Measurements from ENCODE around the gene GSTM5. TPM values are rescaled to one million over a fixed set of nuclear protein-coding genes. Genes with fewer than 3 reads are reported as not detected.
A peak's percentile ranks its signal among the peaks of the same experiment; 100 is the strongest.
"Not testable (repeated sequence)": the region's sequence is repeated elsewhere in the genome, so short reads cannot be mapped to it uniquely, and the experiment has no call there.

Gene GSTM5
- total and polyA plus RNA-seq, 4 donors = 0.59 to 2.8 (median 1.3) TPM

DNA sequence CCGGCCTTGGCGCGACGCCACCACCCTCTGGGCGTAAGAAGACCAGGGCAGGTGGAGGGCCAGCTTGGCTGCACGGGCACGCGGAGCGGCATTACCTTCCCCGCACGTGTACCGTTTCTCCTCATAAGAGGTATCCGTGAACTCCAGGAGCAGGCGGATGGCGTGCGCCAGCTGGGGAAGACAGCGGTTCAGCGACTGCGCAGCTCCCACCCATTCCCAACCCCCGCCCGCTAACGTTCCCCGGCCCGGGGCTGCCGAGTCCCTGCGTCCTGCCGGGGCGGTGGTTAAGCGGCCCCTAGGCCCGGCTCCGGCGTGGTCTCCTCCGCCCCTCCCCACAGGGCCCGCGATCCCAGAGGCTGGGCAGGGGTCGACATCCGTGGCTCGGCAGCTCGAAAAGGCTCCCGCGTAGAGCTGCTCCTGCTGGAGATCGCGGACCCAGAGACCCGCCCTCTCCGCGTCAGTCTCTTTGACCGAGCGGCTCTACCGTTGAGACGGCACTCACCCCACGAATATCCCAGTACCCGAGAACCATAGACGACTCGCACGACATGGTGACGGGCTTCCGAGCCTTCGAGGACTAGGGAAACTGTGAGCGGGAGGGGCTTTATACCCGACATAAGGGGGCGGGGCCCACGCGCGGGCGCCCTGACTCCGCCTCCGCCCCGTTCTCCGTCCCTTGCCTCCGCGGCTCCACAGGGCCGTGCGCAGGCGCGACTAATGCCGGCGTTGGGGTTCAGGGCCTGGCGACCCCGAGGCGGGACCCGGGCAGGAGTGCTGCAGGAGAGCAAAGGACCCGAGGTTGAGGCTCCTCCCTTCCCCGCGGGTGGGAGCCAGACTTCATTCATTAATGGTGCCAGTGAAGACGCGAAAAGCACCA lies 27.9 kb downstream of the GSTM5 start:
- peaks cover 0 to 10% (median 2%) of the 10 kb centered on the region in 4 donors for H3K36me3 ChIP-seq (ENCODE audit: control insufficient read depth in 4 of 4, insufficient read depth in 3 of 4, low read depth in 1 of 4, low read length in 3 of 4)
- TF ChIP-seq FOXA2 (IDR thresholded peaks at IDR 0.05) (no peak), SP1 (IDR thresholded peaks at IDR 0.05) (peak; percentile 33), EGR1 (IDR thresholded peaks at IDR 0.05; ENCODE audit: low read depth in 2 of 2) (no peak), TAF1 (conservative IDR thresholded peaks at IDR 0.05) (peak; percentile 77), RXRA (IDR thresholded peaks at IDR 0.05) (no peak), RAD21 (IDR thresholded peaks at IDR 0.05) (no peak)
- no peak overlapping the region for H3K9ac ChIP-seq (ENCODE audit: low read depth in 1 of 2, low read length in 2 of 2)
- H3K27me3 ChIP-seq (ENCODE audit: control insufficient read depth in 4 of 4, insufficient read depth in 4 of 4, low read length in 3 of 4) = no peaks in the 10 kb centered on the region
- H3K9me3 ChIP-seq (ENCODE audit: control insufficient read depth in 4 of 4, low read length in 3 of 4) = no peaks in the 10 kb centered on the region
- 2% methylated on average over 86 of the region's 86 CpGs for WGBS
- peak; percentile 82 for DNase-seq (ENCODE audit: low spot score)
- peak overlapping the region; percentile 21 to 46 for H3K27ac ChIP-seq (ENCODE audit: low read depth in 1 of 2, low read length in 2 of 2)
- H3K4me1 ChIP-seq (ENCODE audit: control insufficient read depth in 4 of 4, insufficient read depth in 4 of 4, low read length in 3 of 4) = peaks cover 4 to 14% (median 7%) of the 10 kb centered on the region in 4 donors
- H3K4me3 ChIP-seq (ENCODE audit: low read depth in 1 of 3, low read length in 3 of 3) = peak overlapping the region; percentile 66 to 73 (median 71)

DNA sequence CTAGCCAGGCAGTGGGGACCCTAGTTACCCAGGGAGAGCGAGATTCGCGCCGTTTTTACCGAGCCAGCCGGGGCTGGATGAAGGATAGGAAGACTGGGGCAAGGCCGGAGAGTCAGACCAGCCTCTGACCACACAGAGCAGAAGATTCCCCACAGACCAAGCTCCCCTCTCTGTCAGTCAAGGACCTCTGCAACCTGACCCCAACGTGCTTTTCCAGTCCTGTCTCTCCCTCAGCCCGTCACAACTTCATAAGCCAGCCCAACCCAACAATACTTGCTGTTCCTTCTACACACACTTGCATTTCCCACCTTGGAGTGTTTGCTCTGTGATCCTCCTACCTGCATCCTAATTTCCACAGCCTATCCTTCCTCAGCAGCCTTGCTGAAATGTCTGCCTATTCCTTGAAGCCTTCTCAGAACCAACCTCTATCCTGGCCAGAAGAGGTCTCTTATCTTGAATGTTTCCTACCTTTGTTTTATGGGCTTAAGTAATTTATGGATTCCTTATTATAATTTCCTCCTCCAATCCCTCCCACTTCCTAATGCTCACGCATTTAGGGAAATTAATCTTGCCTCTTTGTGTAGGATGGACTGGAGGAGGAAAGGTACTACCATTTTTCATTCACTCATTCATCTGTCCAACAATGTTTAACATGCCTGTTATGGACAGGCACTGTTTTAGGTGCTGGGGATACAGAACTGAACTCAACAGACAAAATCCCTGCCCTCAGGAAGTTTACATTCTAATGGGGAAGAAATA lies 28.7 kb downstream of the GSTM5 start, which contains the start of gene GSTM3:
Gene GSTM3, minus strand, starts transcription at position 424 of the 759 bp plus-strand sequence. CDS start 751 bp downstream, outside the sequence.
- Histone ChIP-seq H3K4me1 (ENCODE audit: control insufficient read depth in 4 of 4, insufficient read depth in 4 of 4, low read length in 3 of 4) (peaks cover 4 to 14% (median 7%) of the 10 kb centered on the region in 4 donors), H3K9me3 (ENCODE audit: control insufficient read depth in 4 of 4, low read length in 3 of 4) (no peaks in the 10 kb centered on the region), H3K27ac (ENCODE audit: low read depth in 1 of 2, low read length in 2 of 2) (peak within 1 kb of the TSS; percentile 21 to 46), H3K4me3 (ENCODE audit: low read depth in 1 of 3, low read length in 3 of 3) (peak within 1 kb of the TSS; percentile 66 to 73 (median 71)), H3K36me3 (ENCODE audit: control insufficient read depth in 4 of 4, insufficient read depth in 3 of 4, low read depth in 1 of 4, low read length in 3 of 4) (peaks cover 0 to 10% (median 1%) of the 10 kb centered on the region in 4 donors), H3K27me3 (ENCODE audit: control insufficient read depth in 4 of 4, insufficient read depth in 4 of 4, low read length in 3 of 4) (no peaks in the 10 kb centered on the region), H3K9ac (ENCODE audit: low read depth in 1 of 2, low read length in 2 of 2) (no peak within 1 kb of the TSS)
- 5% methylated on average over 10 of the region's 10 CpGs for WGBS
- DNase-seq (ENCODE audit: low spot score) = no peak
- TF ChIP-seq, protein P1, sequence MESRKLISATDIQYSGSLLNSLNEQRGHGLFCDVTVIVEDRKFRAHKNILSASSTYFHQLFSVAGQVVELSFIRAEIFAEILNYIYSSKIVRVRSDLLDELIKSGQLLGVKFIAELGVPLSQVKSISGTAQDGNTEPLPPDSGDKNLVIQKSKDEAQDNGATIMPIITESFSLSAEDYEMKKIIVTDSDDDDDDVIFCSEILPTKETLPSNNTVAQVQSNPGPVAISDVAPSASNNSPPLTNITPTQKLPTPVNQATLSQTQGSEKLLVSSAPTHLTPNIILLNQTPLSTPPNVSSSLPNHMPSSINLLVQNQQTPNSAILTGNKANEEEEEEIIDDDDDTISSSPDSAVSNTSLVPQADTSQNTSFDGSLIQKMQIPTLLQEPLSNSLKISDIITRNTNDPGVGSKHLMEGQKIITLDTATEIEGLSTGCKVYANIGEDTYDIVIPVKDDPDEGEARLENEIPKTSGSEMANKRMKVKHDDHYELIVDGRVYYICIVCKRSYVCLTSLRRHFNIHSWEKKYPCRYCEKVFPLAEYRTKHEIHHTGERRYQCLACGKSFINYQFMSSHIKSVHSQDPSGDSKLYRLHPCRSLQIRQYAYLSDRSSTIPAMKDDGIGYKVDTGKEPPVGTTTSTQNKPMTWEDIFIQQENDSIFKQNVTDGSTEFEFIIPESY (IDR thresholded peaks at IDR 0.05) = no peak
- TF ChIP-seq, protein P2, sequence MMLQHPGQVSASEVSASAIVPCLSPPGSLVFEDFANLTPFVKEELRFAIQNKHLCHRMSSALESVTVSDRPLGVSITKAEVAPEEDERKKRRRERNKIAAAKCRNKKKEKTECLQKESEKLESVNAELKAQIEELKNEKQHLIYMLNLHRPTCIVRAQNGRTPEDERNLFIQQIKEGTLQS (IDR thresholded peaks at IDR 0.05) = no peak
- no peak for TF ChIP-seq GABPA (IDR thresholded peaks at IDR 0.05 in 1 of 2, conservative IDR thresholded peaks at IDR 0.05 in 1 of 2)
- TF ChIP-seq, protein P3, sequence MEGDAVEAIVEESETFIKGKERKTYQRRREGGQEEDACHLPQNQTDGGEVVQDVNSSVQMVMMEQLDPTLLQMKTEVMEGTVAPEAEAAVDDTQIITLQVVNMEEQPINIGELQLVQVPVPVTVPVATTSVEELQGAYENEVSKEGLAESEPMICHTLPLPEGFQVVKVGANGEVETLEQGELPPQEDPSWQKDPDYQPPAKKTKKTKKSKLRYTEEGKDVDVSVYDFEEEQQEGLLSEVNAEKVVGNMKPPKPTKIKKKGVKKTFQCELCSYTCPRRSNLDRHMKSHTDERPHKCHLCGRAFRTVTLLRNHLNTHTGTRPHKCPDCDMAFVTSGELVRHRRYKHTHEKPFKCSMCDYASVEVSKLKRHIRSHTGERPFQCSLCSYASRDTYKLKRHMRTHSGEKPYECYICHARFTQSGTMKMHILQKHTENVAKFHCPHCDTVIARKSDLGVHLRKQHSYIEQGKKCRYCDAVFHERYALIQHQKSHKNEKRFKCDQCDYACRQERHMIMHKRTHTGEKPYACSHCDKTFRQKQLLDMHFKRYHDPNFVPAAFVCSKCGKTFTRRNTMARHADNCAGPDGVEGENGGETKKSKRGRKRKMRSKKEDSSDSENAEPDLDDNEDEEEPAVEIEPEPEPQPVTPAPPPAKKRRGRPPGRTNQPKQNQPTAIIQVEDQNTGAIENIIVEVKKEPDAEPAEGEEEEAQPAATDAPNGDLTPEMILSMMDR (IDR thresholded peaks at IDR 0.05; ENCODE audit: low read depth, low read length, missing input control) = no peak
- no peak for TF ChIP-seq TAF1 (conservative IDR thresholded peaks at IDR 0.05)
- TF ChIP-seq EGR1 (IDR thresholded peaks at IDR 0.05; ENCODE audit: low read depth in 2 of 2) = no peak
- TF ChIP-seq JUND (IDR thresholded peaks at IDR 0.05) = no peak

DNA sequence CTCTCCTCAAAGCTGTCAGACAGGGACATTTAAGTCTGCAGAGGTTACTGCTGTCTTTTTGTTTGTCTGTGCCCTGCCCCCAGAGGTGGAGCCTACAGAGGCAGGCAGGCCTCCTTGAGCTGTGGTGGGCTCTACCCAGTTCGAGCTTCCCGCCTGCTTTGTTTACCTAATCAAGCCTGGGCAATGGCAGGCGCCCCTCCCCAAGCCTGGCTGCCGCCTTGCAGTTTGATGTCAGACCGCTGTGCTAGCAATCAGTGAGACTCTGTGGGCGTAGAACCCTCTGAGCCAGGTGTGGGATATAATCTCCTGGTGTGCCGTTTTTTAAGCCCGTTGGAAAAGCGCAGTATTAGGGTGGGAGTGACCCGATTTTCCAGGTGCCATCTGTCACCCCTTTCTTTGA lies 36.3 kb downstream of the GSTM5 start:
- WGBS = 92% methylated on average over 10 of the region's 10 CpGs
- H3K9me3 ChIP-seq (ENCODE audit: control insufficient read depth in 4 of 4, low read length in 3 of 4); H3K9ac ChIP-seq (ENCODE audit: low read depth in 1 of 2, low read length in 2 of 2); H3K27ac ChIP-seq (ENCODE audit: low read depth in 1 of 2, low read length in 2 of 2); H3K4me1 ChIP-seq (ENCODE audit: control insufficient read depth in 4 of 4, insufficient read depth in 4 of 4, low read length in 3 of 4); H3K4me3 ChIP-seq (ENCODE audit: low read depth in 1 of 3, low read length in 3 of 3); DNase-seq (ENCODE audit: low spot score); H3K27me3 ChIP-seq (ENCODE audit: control insufficient read depth in 4 of 4, insufficient read depth in 4 of 4, low read length in 3 of 4); H3K36me3 ChIP-seq (ENCODE audit: control insufficient read depth in 4 of 4, insufficient read depth in 3 of 4, low read depth in 1 of 4, low read length in 3 of 4): not testable (repeated sequence)

Data from liver (tissue), 9 donors.